ENCODE measurements around the gene CC2D2A. TPM values are rescaled to one million over a fixed set of nuclear protein-coding genes. Genes with fewer than 3 reads are reported as not detected.
"Not testable (repeated sequence)": the region's sequence is repeated elsewhere in the genome, so short reads cannot be mapped to it uniquely, and the experiment has no call there.

CC2D2A gene
- total RNA-seq, 2 experiments from 2014 or later = not detected

GRCh38 chr4:15600176-15600575 is 130.5 kb downstream of the CC2D2A start:
- ChIA-PET POLR2A (no interaction called here), CTCF (interaction anchor here (1.5 kb wide), 1 partner anchor 50 kb away, joined by 3 read pairs; no protein-coding TSS in a partner anchor)
- Mint-ChIP-seq H3K36me3 (ENCODE audit: low read depth) (peaks cover 13% of the 10 kb centered on the region), H3K4me3 (no peak overlapping the region), H3K27ac (no peak overlapping the region), H3K4me1 (no peaks in the 10 kb centered on the region), H3K27me3 (no peaks in the 10 kb centered on the region), H3K9me3 (no peaks in the 10 kb centered on the region)
- no peak for DNase-seq

- H3K4me3 Mint-ChIP-seq = no peak overlapping the region
- no peaks in the 10 kb centered on the region for H3K4me1 Mint-ChIP-seq
- no peak for DNase-seq
- no peaks in the 10 kb centered on the region for H3K9me3 Mint-ChIP-seq
- ChIA-PET POLR2A (no interaction called here), CTCF (no interaction called here)
- H3K27ac Mint-ChIP-seq = no peak overlapping the region
- H3K27me3 Mint-ChIP-seq = no peaks in the 10 kb centered on the region
- H3K36me3 Mint-ChIP-seq (ENCODE audit: low read depth) = peaks cover 17% of the 10 kb centered on the region
Observed at GRCh38 chr4:15601862-15602261, 132.2 kb downstream of the CC2D2A start.

GRCh38 chr4:15605537-15605936 is 135.9 kb downstream of the CC2D2A start:
- Mint-ChIP-seq H3K27me3 (no peaks in the 10 kb centered on the region), H3K36me3 (ENCODE audit: low read depth) (peaks cover 20% of the 10 kb centered on the region), H3K4me1 (no peaks in the 10 kb centered on the region), H3K4me3 (no peak overlapping the region), H3K9me3 (no peaks in the 10 kb centered on the region), H3K27ac (no peak overlapping the region)
- no peak for DNase-seq
- POLR2A ChIA-PET = no interaction called here
- CTCF ChIA-PET = no interaction called here

DNA sequence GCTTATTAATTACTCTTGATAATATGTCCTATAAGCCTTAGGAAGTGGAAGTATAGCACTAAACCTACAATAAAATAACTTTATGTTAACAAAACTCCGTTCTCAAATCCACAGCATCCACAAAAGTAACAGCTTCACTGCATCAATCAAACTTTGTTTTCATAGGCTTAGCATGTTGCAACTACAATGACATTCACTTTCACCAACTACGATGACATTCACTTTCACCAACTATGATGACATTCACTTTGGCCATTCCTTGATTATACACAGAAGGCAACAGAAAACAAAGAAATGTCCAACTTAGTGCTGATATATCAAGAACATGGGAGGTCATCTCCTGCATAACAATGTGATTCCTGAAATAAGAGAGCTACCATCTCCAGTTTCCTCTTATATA is 141.2 kb downstream of the CC2D2A start:
- Mint-ChIP-seq H3K9me3 (no peaks in the 10 kb centered on the region), H3K36me3 (ENCODE audit: low read depth) (peaks cover 17% of the 10 kb centered on the region), H3K27me3 (no peaks in the 10 kb centered on the region), H3K27ac (no peak overlapping the region), H3K4me1 (no peaks in the 10 kb centered on the region), H3K4me3 (no peak overlapping the region)
- ChIA-PET CTCF (no interaction called here), POLR2A (no interaction called here)
- DNase-seq = no peak

DNA sequence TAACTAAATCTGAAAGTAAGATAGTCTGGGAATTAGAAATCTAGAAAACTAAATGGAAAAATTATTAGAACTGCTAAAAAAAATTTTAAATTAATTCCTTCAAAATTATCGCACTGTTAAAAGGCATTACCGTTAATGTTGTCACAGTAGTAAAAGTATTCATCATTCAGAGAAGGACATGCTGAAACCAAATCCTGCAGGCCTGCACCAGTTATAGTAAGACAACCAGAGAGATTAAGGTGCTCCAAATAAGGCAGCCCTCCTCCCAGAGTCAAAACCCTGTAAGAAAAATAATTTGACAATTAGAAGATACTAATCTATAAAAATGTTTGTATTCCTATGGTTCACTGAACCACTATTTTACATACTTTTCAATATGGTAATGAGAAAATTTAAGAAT is 142.5 kb downstream of the CC2D2A start:
- no peak overlapping the region for H3K4me3 Mint-ChIP-seq
- CTCF ChIA-PET = no interaction called here
- POLR2A ChIA-PET = no interaction called here

DNA sequence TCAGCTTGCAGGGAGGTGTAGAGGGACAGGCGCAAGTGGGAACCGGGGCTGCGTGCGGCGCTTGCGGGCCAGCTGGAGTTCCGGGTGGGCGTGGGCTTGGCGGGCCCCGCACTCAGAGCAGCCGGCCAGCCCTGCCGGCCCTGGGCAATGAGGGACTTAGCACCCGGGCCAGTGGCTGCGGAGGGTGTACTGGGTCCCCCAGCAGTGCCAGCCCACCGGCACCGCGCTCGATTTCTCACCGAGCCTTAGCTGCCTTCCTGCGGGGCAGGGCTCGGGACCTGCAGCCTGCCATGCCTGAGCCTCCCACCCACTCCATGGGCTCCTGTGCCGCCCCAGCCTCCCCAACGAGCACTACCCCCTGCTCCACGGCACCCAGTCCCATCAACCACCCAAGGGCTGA is 145.2 kb downstream of the CC2D2A start:
- CTCF ChIA-PET, H3K27me3 Mint-ChIP-seq, DNase-seq, H3K4me1 Mint-ChIP-seq, H3K4me3 Mint-ChIP-seq, POLR2A ChIA-PET, H3K27ac Mint-ChIP-seq: not testable (repeated sequence)
- Mint-ChIP-seq H3K9me3 (peaks cover 19% of the 10 kb centered on the region), H3K36me3 (ENCODE audit: low read depth) (peaks cover 47% of the 10 kb centered on the region)

More for the DNA sequence above, 142.5 kb downstream of the CC2D2A start:
- Mint-ChIP-seq H3K36me3 (ENCODE audit: low read depth) (peaks cover 28% of the 10 kb centered on the region), H3K27me3 (no peaks in the 10 kb centered on the region), H3K9me3 (peaks cover 8% of the 10 kb centered on the region), H3K27ac (no peak overlapping the region), H3K4me1 (no peaks in the 10 kb centered on the region)
- DNase-seq = no peak

GRCh38 chr4:15617407-15617806 is 147.7 kb downstream of the CC2D2A start:
- H3K4me3 Mint-ChIP-seq, POLR2A ChIA-PET, DNase-seq, H3K27ac Mint-ChIP-seq, H3K27me3 Mint-ChIP-seq, H3K4me1 Mint-ChIP-seq, CTCF ChIA-PET: not testable (repeated sequence)
- Mint-ChIP-seq H3K36me3 (ENCODE audit: low read depth) (peaks cover 65% of the 10 kb centered on the region), H3K9me3 (peaks cover 27% of the 10 kb centered on the region)

- Mint-ChIP-seq H3K27ac (no peak overlapping the region), H3K9me3 (no peaks in the 10 kb centered on the region), H3K4me3 (no peak overlapping the region), H3K36me3 (ENCODE audit: low read depth) (peaks cover 48% of the 10 kb centered on the region), H3K27me3 (no peaks in the 10 kb centered on the region), H3K4me1 (no peaks in the 10 kb centered on the region)
- ChIA-PET POLR2A (interaction anchor here (1.3 to 1.4 kb wide), 2 partner anchors 9 to 18 kb away, joined by 4 to 5 read pairs; partner anchors contain the start of gene FBXL5), CTCF (no interaction called here)
- DNase-seq = no peak
Observed at GRCh38 chr4:15636818-15637217, 167.1 kb downstream of the CC2D2A start.

DNA sequence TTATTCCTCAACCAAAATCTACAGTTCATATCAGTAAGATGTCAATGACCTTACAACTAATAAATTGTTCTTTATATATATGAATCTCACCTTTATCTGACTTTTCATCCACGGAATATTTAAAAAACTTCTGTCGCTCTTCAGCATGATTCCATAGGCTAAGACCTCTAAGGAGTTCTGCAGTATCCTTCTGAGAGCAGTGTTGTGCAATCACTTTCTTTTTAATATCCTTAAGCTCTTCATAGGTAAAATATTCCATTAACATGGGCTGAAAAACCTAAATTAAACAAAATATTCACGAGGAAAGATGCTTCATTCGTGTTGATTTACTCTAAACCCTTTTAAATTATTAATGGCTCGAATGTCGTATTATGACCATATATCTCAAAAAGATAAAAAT is 168.7 kb downstream of the CC2D2A start:
- Mint-ChIP-seq H3K36me3 (ENCODE audit: low read depth) (peaks cover 38% of the 10 kb centered on the region), H3K27me3 (no peaks in the 10 kb centered on the region), H3K27ac (no peak overlapping the region), H3K4me1 (no peaks in the 10 kb centered on the region), H3K9me3 (no peaks in the 10 kb centered on the region), H3K4me3 (no peak overlapping the region)
- CTCF ChIA-PET = interaction anchor here (1.4 kb wide), 1 partner anchor 11 kb away, joined by 3 read pairs; no protein-coding TSS in a partner anchor
- POLR2A ChIA-PET = no interaction called here
- no peak for DNase-seq

- POLR2A ChIA-PET = no interaction called here
- H3K36me3 Mint-ChIP-seq (ENCODE audit: low read depth) = peaks cover 6% of the 10 kb centered on the region
- DNase-seq = no peak
- peaks cover 47% of the 10 kb centered on the region for H3K4me1 Mint-ChIP-seq
- H3K27me3 Mint-ChIP-seq = no peaks in the 10 kb centered on the region
- CTCF ChIA-PET = interaction anchor here (0.9 to 1.2 kb wide), 2 partner anchors 169 to 178 kb away, joined by 3 to 6 read pairs; partner anchors contain the start of gene CC2D2A
- no peaks in the 10 kb centered on the region for H3K9me3 Mint-ChIP-seq
- H3K4me3 Mint-ChIP-seq = no peak overlapping the region
- H3K27ac Mint-ChIP-seq = no peak overlapping the region
Observed at GRCh38 chr4:15648600-15648999, 178.9 kb downstream of the CC2D2A start.

GRCh38 chr4:15649914-15650545 is 180.3 kb downstream of the CC2D2A start:
- no peaks in the 10 kb centered on the region for H3K9me3 Mint-ChIP-seq
- no peak overlapping the region for H3K4me3 Mint-ChIP-seq
- POLR2A ChIA-PET = interaction anchor here (0.6 kb wide), 1 partner anchor 106 kb away, joined by 3 read pairs; no protein-coding TSS in a partner anchor
- peak; percentile 66 for DNase-seq
- CTCF ChIA-PET = interaction anchor here (0.6 to 1.8 kb wide), 10 partner anchors 12 to 193 kb away, joined by 3 to 6 read pairs (median 3); partner anchors contain the start of genes CC2D2A and FAM200B
- H3K36me3 Mint-ChIP-seq (ENCODE audit: low read depth) = peaks cover 6% of the 10 kb centered on the region
- H3K27ac Mint-ChIP-seq = peak overlapping the region; percentile 17
- H3K27me3 Mint-ChIP-seq = no peaks in the 10 kb centered on the region
- H3K4me1 Mint-ChIP-seq = peaks cover 56% of the 10 kb centered on the region

Other genes starting within 250 kb of the CC2D2A start
- not detected for gene C1QTNF7, start 41.8 kb upstream of the CC2D2A start, total RNA-seq
- 10 to 100 TPM; 43.9 to 44.6 TPM for gene FBXL5, start 185.5 kb downstream of the CC2D2A start, total RNA-seq
- gene FAM200B, start 211.9 kb downstream of the CC2D2A start, total RNA-seq = 10 to 100 TPM; 15.8 to 16.0 TPM
- gene BST1, start 233.2 kb downstream of the CC2D2A start, total RNA-seq = under 1 TPM; 0.40 to 0.95 TPM

Data from activated CD4-positive, alpha-beta memory T cell treated with anti-CD3 and anti-CD28 coated beads, Interleukin-2, amount 10 ng/mL, durations not matched to agents 7 days and 5 days (primary cell).